ENCODE measurements around the gene FCHSD1.

DNA sequence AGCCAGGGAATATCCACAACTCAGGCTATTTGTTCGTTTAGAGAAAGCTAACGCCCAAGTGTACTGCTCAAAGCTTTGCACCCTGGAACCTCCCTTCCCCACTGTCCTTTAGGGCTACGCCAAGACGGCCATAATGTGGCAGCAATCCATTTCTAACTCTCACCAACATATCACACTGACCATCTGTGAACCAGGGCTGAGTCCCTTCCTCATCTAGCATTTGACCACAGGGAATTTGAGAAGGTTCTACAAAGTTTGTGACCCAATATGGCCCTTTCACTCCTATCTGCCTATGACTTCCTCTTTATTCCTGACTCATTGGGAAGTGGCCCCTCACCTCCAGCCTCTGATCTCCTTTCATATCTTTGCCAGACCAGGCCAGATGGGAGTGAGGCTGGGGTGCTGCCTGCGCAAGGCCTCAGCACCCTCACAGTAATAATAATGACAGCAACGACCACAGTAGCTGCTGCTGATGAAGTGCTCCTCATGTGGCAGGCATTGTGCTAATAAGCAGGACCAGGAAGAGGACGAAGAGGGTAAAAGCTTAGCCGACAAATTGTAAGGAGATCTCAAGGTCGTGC is 40.2 kb upstream of the FCHSD1 start:
- TF ChIP-seq, protein P1, sequence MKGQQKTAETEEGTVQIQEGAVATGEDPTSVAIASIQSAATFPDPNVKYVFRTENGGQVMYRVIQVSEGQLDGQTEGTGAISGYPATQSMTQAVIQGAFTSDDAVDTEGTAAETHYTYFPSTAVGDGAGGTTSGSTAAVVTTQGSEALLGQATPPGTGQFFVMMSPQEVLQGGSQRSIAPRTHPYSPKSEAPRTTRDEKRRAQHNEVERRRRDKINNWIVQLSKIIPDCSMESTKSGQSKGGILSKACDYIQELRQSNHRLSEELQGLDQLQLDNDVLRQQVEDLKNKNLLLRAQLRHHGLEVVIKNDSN (IDR thresholded peaks at IDR 0.05; ENCODE audit: borderline replicate concordance, low read depth) = no peak
- TF ChIP-seq, protein P2, sequence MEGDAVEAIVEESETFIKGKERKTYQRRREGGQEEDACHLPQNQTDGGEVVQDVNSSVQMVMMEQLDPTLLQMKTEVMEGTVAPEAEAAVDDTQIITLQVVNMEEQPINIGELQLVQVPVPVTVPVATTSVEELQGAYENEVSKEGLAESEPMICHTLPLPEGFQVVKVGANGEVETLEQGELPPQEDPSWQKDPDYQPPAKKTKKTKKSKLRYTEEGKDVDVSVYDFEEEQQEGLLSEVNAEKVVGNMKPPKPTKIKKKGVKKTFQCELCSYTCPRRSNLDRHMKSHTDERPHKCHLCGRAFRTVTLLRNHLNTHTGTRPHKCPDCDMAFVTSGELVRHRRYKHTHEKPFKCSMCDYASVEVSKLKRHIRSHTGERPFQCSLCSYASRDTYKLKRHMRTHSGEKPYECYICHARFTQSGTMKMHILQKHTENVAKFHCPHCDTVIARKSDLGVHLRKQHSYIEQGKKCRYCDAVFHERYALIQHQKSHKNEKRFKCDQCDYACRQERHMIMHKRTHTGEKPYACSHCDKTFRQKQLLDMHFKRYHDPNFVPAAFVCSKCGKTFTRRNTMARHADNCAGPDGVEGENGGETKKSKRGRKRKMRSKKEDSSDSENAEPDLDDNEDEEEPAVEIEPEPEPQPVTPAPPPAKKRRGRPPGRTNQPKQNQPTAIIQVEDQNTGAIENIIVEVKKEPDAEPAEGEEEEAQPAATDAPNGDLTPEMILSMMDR (IDR thresholded peaks at IDR 0.05) = no peak
- no peak for TF ChIP-seq GABPA (IDR thresholded peaks at IDR 0.05; ENCODE audit: low read depth)
- TF ChIP-seq, protein P3, sequence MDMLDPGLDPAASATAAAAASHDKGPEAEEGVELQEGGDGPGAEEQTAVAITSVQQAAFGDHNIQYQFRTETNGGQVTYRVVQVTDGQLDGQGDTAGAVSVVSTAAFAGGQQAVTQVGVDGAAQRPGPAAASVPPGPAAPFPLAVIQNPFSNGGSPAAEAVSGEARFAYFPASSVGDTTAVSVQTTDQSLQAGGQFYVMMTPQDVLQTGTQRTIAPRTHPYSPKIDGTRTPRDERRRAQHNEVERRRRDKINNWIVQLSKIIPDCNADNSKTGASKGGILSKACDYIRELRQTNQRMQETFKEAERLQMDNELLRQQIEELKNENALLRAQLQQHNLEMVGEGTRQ (IDR thresholded peaks at IDR 0.05; ENCODE audit: borderline replicate concordance, low read depth, low read length) = no peak
- TF ChIP-seq, protein P4, sequence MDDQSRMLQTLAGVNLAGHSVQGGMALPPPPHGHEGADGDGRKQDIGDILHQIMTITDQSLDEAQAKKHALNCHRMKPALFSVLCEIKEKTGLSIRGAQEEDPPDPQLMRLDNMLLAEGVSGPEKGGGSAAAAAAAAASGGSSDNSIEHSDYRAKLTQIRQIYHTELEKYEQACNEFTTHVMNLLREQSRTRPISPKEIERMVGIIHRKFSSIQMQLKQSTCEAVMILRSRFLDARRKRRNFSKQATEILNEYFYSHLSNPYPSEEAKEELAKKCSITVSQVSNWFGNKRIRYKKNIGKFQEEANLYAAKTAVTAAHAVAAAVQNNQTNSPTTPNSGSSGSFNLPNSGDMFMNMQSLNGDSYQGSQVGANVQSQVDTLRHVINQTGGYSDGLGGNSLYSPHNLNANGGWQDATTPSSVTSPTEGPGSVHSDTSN (IDR thresholded peaks at IDR 0.05) = no peak
- TF ChIP-seq, protein P5, sequence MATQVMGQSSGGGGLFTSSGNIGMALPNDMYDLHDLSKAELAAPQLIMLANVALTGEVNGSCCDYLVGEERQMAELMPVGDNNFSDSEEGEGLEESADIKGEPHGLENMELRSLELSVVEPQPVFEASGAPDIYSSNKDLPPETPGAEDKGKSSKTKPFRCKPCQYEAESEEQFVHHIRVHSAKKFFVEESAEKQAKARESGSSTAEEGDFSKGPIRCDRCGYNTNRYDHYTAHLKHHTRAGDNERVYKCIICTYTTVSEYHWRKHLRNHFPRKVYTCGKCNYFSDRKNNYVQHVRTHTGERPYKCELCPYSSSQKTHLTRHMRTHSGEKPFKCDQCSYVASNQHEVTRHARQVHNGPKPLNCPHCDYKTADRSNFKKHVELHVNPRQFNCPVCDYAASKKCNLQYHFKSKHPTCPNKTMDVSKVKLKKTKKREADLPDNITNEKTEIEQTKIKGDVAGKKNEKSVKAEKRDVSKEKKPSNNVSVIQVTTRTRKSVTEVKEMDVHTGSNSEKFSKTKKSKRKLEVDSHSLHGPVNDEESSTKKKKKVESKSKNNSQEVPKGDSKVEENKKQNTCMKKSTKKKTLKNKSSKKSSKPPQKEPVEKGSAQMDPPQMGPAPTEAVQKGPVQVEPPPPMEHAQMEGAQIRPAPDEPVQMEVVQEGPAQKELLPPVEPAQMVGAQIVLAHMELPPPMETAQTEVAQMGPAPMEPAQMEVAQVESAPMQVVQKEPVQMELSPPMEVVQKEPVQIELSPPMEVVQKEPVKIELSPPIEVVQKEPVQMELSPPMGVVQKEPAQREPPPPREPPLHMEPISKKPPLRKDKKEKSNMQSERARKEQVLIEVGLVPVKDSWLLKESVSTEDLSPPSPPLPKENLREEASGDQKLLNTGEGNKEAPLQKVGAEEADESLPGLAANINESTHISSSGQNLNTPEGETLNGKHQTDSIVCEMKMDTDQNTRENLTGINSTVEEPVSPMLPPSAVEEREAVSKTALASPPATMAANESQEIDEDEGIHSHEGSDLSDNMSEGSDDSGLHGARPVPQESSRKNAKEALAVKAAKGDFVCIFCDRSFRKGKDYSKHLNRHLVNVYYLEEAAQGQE (IDR thresholded peaks at IDR 0.05; ENCODE audit: low read depth, low read length) = no peak
- TF ChIP-seq TAF1 (IDR thresholded peaks at IDR 0.05; ENCODE audit: borderline replicate concordance, low read depth, low read length) = no peak
- no peak for TF ChIP-seq TEAD4 (IDR thresholded peaks at IDR 0.05; ENCODE audit: borderline replicate concordance, insufficient read depth)
- no peak for TF ChIP-seq POLR2AphosphoS5 (IDR thresholded peaks at IDR 0.05; ENCODE audit: low read depth, low read length)
- no peak for TF ChIP-seq FOXM1 (IDR thresholded peaks at IDR 0.05; ENCODE audit: low read depth)
- TF ChIP-seq SIN3A (IDR thresholded peaks at IDR 0.05; ENCODE audit: borderline replicate concordance, low read depth, low read length) = no peak
